Measurements from ENCODE around the gene TRIM24. TPM values are rescaled to one million over a fixed set of nuclear protein-coding genes. Genes with fewer than 3 reads are reported as not detected.

The TRIM24 gene
- total RNA-seq, 1 experiment from 2014 or later, result 29.8 TPM

DNA sequence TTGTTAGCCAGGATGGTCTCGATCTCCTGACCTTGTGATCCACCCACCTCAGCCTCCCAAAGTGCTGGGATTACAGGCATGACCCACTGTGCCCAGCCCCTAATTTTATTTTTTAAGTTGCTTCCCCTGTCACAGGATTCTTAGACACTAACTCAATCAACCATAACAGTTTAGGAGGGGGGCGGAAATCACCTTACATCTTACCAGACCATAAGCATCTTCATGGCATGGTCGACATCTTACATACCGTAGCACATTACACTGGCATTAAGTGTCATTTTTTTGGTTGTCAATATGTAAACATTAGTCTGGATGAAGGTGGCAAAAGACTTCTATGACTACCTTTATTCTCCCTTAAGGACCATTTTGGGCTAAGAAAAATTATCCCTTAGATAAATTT lies 95.6 kb downstream of the TRIM24 start:
- Mint-ChIP-seq H3K9me3 (ENCODE audit: low read depth, unreplicated experiment) (no peaks in the 10 kb centered on the region), H3K27me3 (ENCODE audit: unreplicated experiment) (no peaks in the 10 kb centered on the region), H3K27ac (ENCODE audit: unreplicated experiment) (no peak overlapping the region), H3K4me1 (ENCODE audit: low read depth, unreplicated experiment) (no peaks in the 10 kb centered on the region), H3K36me3 (ENCODE audit: insufficient read depth, unreplicated experiment) (peaks cover 4% of the 10 kb centered on the region), H3K4me3 (ENCODE audit: low read depth, unreplicated experiment) (no peak overlapping the region)
- CTCF ChIA-PET, result no interaction called here
- TF ChIP-seq, protein P1, sequence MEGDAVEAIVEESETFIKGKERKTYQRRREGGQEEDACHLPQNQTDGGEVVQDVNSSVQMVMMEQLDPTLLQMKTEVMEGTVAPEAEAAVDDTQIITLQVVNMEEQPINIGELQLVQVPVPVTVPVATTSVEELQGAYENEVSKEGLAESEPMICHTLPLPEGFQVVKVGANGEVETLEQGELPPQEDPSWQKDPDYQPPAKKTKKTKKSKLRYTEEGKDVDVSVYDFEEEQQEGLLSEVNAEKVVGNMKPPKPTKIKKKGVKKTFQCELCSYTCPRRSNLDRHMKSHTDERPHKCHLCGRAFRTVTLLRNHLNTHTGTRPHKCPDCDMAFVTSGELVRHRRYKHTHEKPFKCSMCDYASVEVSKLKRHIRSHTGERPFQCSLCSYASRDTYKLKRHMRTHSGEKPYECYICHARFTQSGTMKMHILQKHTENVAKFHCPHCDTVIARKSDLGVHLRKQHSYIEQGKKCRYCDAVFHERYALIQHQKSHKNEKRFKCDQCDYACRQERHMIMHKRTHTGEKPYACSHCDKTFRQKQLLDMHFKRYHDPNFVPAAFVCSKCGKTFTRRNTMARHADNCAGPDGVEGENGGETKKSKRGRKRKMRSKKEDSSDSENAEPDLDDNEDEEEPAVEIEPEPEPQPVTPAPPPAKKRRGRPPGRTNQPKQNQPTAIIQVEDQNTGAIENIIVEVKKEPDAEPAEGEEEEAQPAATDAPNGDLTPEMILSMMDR (IDR thresholded peaks at IDR 0.05; ENCODE audit: unreplicated experiment), result no peak
- no TSS peak for BruUV-seq (replicated peaks)
- intact Hi-C loops (cut with micrococcal nuclease; ENCODE audit: unreplicated experiment), result no loop called here
- DNase-seq, result no peak

DNA sequence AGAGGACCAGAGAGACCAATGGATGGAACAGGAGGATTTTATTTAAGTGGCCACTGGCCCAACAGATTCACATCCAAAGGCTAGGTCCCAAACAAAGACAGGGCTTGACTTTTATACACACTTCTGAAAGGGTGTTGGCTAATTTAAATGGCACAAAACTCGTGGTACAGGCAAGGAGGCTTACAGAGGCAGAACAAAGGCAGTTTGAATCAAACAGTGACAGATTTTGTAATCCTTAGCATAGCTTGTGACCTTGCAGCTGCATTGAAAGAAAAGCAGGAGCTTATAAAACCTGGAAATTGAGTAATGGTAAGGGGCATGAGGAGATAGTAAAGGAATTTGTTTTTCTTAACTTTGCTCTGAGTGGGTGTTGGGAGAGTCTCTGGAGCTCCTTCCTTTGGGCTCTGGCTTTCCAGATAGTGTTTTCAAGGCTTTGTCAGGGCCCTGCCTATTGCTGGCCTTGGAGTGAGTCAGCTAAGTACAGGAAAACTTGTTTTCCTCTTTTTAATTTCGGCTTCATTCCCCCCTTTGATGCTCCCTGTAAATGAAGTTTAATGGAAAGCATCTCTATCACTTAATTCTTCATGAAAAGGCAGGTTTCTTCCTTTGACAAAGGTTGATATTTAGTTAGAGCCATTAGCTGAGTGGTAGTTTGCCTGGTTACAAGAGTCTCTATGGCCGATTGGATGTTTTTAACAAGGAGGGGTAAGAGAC lies 96.9 kb downstream of the TRIM24 start:
- Mint-ChIP-seq H3K4me3 (ENCODE audit: low read depth, unreplicated experiment) (no peak overlapping the region), H3K9me3 (ENCODE audit: low read depth, unreplicated experiment) (no peaks in the 10 kb centered on the region), H3K36me3 (ENCODE audit: insufficient read depth, unreplicated experiment) (peaks cover 4% of the 10 kb centered on the region), H3K27me3 (ENCODE audit: unreplicated experiment) (no peaks in the 10 kb centered on the region), H3K27ac (ENCODE audit: unreplicated experiment) (no peak overlapping the region), H3K4me1 (ENCODE audit: low read depth, unreplicated experiment) (no peaks in the 10 kb centered on the region)
- CTCF ChIA-PET, result no interaction called here
- intact Hi-C loops (cut with micrococcal nuclease; ENCODE audit: unreplicated experiment), result no loop called here
- BruUV-seq (replicated peaks), result no TSS peak
- TF ChIP-seq, protein P1 (IDR thresholded peaks at IDR 0.05; ENCODE audit: unreplicated experiment), result no peak
- DNase-seq, result no peak

DNA sequence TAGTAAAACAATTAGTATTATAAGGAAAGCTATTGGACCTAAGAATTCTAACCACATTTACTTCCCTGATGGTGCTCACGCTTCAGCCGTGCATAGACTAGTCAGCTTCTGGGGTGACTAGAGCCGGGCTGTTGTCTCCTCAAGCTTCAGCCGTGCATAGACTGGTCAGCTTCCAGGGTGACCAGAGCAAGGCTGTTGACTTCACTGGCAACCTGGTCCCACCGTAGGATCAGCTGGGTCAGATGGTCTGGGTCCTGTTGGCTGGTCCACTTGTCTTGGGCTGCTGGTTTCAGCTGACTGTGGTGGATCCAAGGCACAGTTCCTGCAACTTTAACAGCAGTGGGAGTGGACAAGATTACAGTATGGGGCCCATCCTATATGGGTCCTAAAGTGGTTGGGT lies 99.4 kb downstream of the TRIM24 start:
- intact Hi-C loops (cut with micrococcal nuclease; ENCODE audit: unreplicated experiment), result no loop called here
- peaks cover 2% of the 10 kb centered on the region for H3K9me3 Mint-ChIP-seq (ENCODE audit: low read depth, unreplicated experiment)
- no peaks in the 10 kb centered on the region for H3K27me3 Mint-ChIP-seq (ENCODE audit: unreplicated experiment)
- H3K4me3 Mint-ChIP-seq (ENCODE audit: low read depth, unreplicated experiment), result no peak overlapping the region
- H3K36me3 Mint-ChIP-seq (ENCODE audit: insufficient read depth, unreplicated experiment), result peaks cover 8% of the 10 kb centered on the region
- CTCF ChIA-PET, result no interaction called here
- TF ChIP-seq, protein P1 (IDR thresholded peaks at IDR 0.05; ENCODE audit: unreplicated experiment), result no peak
- H3K4me1 Mint-ChIP-seq (ENCODE audit: low read depth, unreplicated experiment), result peaks cover 16% of the 10 kb centered on the region
- no peak for DNase-seq
- BruUV-seq (replicated peaks), result no TSS peak
- no peak overlapping the region for H3K27ac Mint-ChIP-seq (ENCODE audit: unreplicated experiment)

DNA sequence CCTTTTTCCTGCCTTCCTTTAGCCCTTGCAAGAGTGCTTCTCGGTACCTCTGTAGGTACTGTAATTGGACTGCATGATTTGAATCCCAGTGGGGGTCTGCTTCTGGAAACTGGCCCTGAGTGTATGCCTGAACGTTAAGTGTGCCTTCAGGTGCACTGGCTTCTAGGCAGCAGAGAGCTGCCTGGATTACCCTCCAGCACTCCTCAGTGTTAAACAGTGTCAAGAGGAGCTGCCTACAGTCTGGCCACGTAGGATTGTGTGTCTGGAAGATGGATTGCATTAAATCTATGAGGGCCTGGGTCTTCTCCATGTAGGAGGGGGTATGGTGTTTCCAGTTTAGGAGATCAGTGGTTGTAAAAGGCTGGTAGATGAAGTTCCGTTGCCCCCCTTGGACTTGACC lies 103.7 kb downstream of the TRIM24 start:
- CTCF ChIA-PET, result interaction anchor here (0.9 kb wide), 2 partner anchors 101 to 175 kb away, joined by 3 to 4 read pairs; no protein-coding TSS in a partner anchor
- peaks cover 12% of the 10 kb centered on the region for H3K9me3 Mint-ChIP-seq (ENCODE audit: low read depth, unreplicated experiment)
- H3K27ac Mint-ChIP-seq (ENCODE audit: unreplicated experiment), result peak overlapping the region; percentile 95
- no TSS peak for BruUV-seq (replicated peaks)
- TF ChIP-seq, protein P1 (IDR thresholded peaks at IDR 0.05; ENCODE audit: unreplicated experiment), result no peak
- DNase-seq, result peak; percentile 13
- H3K4me3 Mint-ChIP-seq (ENCODE audit: low read depth, unreplicated experiment), result peak overlapping the region; percentile 70
- intact Hi-C loops (cut with micrococcal nuclease; ENCODE audit: unreplicated experiment), result loop anchor here (1.0 to 10.0 kb wide), 4 partner anchors 101 to 300 kb away; no protein-coding TSS in a partner anchor
- H3K27me3 Mint-ChIP-seq (ENCODE audit: unreplicated experiment), result no peaks in the 10 kb centered on the region
- peaks cover 26% of the 10 kb centered on the region for H3K4me1 Mint-ChIP-seq (ENCODE audit: low read depth, unreplicated experiment)
- peaks cover 32% of the 10 kb centered on the region for H3K36me3 Mint-ChIP-seq (ENCODE audit: insufficient read depth, unreplicated experiment)
